ENCODE results near the gene AUNIP.

AUNIP gene

GRCh38 chr1:25799935-25800702 is 59.1 kb downstream of the AUNIP start, which contains the start of gene SELENON:
TSS of gene SELENON (plus strand) at chr1:25800193. CDS start at chr1:25800231, 38 bp downstream.
- no peaks in the 10 kb centered on the region for H3K9me3 ChIP-seq (replicated peaks; ENCODE audit: insufficient read depth, low read length)
- H3K9ac ChIP-seq (ENCODE audit: low read length) = peak within 1 kb of the TSS; percentile 45; the same call in 1 of the 2 replicates
- no peak within 1 kb of the TSS for H3K27ac ChIP-seq (ENCODE audit: low read length)
- peak within 1 kb of the TSS; percentile 90 for H3K4me2 ChIP-seq (ENCODE audit: low read depth, low read length)
- no peaks in the 10 kb centered on the region for H3K9me2 ChIP-seq (replicated peaks; ENCODE audit: insufficient read depth, low read length)
- no peak for DNase-seq
- no peaks in the 10 kb centered on the region; the same call in 1 of the 2 replicates for H3F3A ChIP-seq (ENCODE audit: insufficient read depth, low read length)
- peaks cover 18% of the 10 kb centered on the region for H3K4me1 ChIP-seq (ENCODE audit: low read length)
- no peaks in the 10 kb centered on the region for H3K79me2 ChIP-seq (ENCODE audit: low read length)
- peak within 1 kb of the TSS; percentile 85 for H2AFZ ChIP-seq (ENCODE audit: low read length)
- no peaks in the 10 kb centered on the region for H4K20me1 ChIP-seq (ENCODE audit: insufficient read depth, low read length)
- peak within 1 kb of the TSS; percentile 60 for H3K4me3 ChIP-seq (ENCODE audit: low read length)
- TF ChIP-seq EZH2 (optimal IDR thresholded peaks at IDR 0.05; ENCODE audit: low read depth, low read length) = no peak
- TF ChIP-seq EZH2phosphoT487 (IDR thresholded peaks at IDR 0.05; ENCODE audit: low read length) = no peak
- no peak for TF ChIP-seq CTCF (IDR thresholded peaks at IDR 0.05; ENCODE audit: low read length)
- no peaks in the 10 kb centered on the region for H3K36me3 ChIP-seq (replicated peaks; ENCODE audit: insufficient read depth, low read length)
- no peaks in the 10 kb centered on the region for H3K27me3 ChIP-seq (replicated peaks; ENCODE audit: insufficient read depth, low read length)

- Histone ChIP-seq H2AFZ (ENCODE audit: low read length) (peak overlapping the region; percentile 85), H3K9me2 (replicated peaks; ENCODE audit: insufficient read depth, low read length) (no peaks in the 10 kb centered on the region), H3K4me3 (ENCODE audit: low read length) (peak overlapping the region; percentile 60), H3K4me1 (ENCODE audit: low read length) (peaks cover 18% of the 10 kb centered on the region), H3K27me3 (replicated peaks; ENCODE audit: insufficient read depth, low read length) (no peaks in the 10 kb centered on the region), H3K79me2 (ENCODE audit: low read length) (no peaks in the 10 kb centered on the region), H3K27ac (ENCODE audit: low read length) (no peak overlapping the region), H3F3A (ENCODE audit: insufficient read depth, low read length) (no peaks in the 10 kb centered on the region; the same call in 1 of the 2 replicates), H3K9me3 (replicated peaks; ENCODE audit: insufficient read depth, low read length) (no peaks in the 10 kb centered on the region), H4K20me1 (ENCODE audit: insufficient read depth, low read length) (no peaks in the 10 kb centered on the region), H3K36me3 (replicated peaks; ENCODE audit: insufficient read depth, low read length) (no peaks in the 10 kb centered on the region), H3K9ac (ENCODE audit: low read length) (peak overlapping the region; percentile 28; the same call in 1 of the 2 replicates), H3K4me2 (ENCODE audit: low read depth, low read length) (peak overlapping the region; percentile 80)
- TF ChIP-seq CTCF (IDR thresholded peaks at IDR 0.05; ENCODE audit: low read length) = no peak
- no peak for TF ChIP-seq EZH2 (optimal IDR thresholded peaks at IDR 0.05; ENCODE audit: low read depth, low read length)
- TF ChIP-seq EZH2phosphoT487 (IDR thresholded peaks at IDR 0.05; ENCODE audit: low read length) = no peak
- DNase-seq = no peak
These were observed 59.8 kb downstream of the AUNIP start for GRCh38 chr1:25799352-25799934.

- no peaks in the 10 kb centered on the region for H3K27me3 ChIP-seq (replicated peaks; ENCODE audit: insufficient read depth, low read length)
- no peaks in the 10 kb centered on the region for H3K9me2 ChIP-seq (replicated peaks; ENCODE audit: insufficient read depth, low read length)
- H3K27ac ChIP-seq (ENCODE audit: low read length) = no peak overlapping the region
- no peaks in the 10 kb centered on the region for H3K36me3 ChIP-seq (replicated peaks; ENCODE audit: insufficient read depth, low read length)
- TF ChIP-seq EZH2phosphoT487 (IDR thresholded peaks at IDR 0.05; ENCODE audit: low read length) = no peak
- no peak for TF ChIP-seq EZH2 (optimal IDR thresholded peaks at IDR 0.05; ENCODE audit: low read depth, low read length)
- TF ChIP-seq CTCF (IDR thresholded peaks at IDR 0.05; ENCODE audit: low read length) = no peak
- no peak overlapping the region for H2AFZ ChIP-seq (ENCODE audit: low read length)
- H4K20me1 ChIP-seq (ENCODE audit: insufficient read depth, low read length) = no peaks in the 10 kb centered on the region
- no peak for DNase-seq
- H3K4me3 ChIP-seq (ENCODE audit: low read length) = no peak overlapping the region
- H3K79me2 ChIP-seq (ENCODE audit: low read length) = no peaks in the 10 kb centered on the region
- H3K4me2 ChIP-seq (ENCODE audit: low read depth, low read length) = no peak overlapping the region
- peaks cover 14% of the 10 kb centered on the region for H3K4me1 ChIP-seq (ENCODE audit: low read length)
- H3K9me3 ChIP-seq (replicated peaks; ENCODE audit: insufficient read depth, low read length) = no peaks in the 10 kb centered on the region
- H3F3A ChIP-seq (ENCODE audit: insufficient read depth, low read length) = no peaks in the 10 kb centered on the region; the same call in 1 of the 2 replicates
- no peak overlapping the region for H3K9ac ChIP-seq (ENCODE audit: low read length)
These were observed 60.4 kb downstream of the AUNIP start for GRCh38 chr1:25798666-25799351.
